HG02973 (cell line): ENCODE data around the gene ZNF221.
"Not testable (repeated sequence)": the region's sequence is repeated elsewhere in the genome, so short reads cannot be mapped to it uniquely, and the experiment has no call there.

Source experiments
- ATAC-seq: cut with Tn5 transposase; IDR thresholded peaks from one replicate; pipeline ENCODE4 v1.9.1; 2021; ENCODE audit warnings: moderate library complexity; ENCODE audit not compliant: unreplicated experiment

ZNF221 gene

DNA sequence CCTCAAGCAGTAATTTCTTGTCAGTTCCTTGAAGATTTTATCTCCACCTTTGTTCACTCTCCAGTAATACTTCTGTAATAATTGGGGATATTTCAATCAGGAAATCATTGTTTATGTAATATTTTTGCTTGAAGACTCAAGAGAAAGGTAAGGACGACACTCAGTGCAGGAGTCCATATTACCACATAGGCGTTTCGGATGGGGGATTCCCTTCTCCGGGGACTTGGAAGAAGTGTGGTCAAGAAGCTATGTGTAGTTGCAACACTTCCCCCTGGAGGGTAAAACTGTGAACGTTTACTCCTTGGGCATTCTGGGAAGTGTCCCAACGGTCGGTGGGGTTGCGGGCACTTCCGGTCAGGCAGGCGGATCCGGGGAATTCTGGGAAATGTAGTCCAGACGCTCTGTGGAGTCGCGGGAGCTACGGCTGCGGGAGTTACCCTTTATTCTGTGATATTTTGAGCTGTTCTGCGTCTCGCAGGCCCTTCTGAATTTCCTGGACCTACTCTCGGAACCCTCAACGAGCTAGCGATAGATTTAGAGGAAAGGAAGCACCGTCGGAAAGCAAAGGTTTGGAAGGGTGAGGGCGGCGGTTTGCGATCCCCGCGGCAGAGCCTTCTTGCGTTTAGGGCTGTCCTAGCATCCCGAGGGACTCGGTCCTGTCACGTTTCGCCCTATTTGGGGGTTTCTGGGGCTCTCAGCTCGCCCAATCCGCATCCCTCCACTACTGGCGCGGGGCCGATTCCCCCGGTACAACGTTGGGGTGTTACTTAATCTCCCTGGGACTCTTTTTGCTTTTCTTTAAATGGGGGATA lies at the start of gene ZNF221:
ZNF221 (plus strand) TSS at position 395 of the 812 bp plus-strand sequence. CDS start 11,499 bp downstream, outside the sequence.
- peak; percentile 92 for ATAC-seq

DNA sequence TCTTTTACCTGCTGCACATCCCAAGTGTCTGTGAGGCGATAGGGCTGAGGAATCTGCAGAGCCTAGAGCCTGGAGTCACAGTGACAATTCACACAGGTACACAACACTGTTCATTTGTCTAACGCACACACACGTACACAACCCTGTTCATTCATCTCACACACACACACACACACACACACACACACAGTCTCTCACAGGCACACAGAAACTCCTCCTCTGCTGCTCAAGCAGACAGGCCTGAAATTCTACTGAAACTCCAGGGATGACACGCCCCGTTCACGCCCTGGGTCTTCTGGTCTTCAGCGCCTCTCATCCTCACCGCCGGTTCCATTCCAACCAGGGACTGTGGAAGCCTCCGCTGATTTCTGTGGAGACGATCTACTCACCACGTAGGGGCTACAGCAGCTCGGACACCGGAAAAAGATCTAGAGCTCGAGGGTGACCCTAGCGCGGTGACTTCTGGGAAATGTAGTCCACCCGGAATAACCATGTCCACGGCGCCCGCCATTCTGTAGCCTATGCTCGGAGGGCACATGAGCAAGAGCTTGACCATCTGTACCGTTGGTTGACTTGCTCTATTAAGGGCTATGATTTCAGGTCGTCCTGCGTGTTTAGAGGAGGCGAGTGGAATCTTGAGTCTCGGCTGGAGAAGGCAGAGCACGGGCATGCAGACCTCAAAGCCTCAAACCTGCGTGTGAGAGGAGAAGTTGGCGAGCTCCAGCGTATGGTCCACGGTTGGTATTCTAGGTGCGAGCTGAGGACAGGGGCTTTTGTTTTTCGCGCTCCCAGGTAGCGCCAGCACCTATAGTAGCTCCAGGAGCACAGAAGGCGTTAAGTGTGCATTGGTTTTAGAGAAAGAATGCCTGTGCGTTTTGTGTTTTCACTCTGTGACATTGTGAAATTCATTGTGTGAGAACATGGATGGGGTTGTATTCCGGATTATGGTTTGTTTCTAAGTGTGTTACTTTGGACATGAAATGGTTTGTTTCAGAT lies 49.3 kb upstream of the ZNF221 start:
- ATAC-seq: peak; percentile 62

DNA sequence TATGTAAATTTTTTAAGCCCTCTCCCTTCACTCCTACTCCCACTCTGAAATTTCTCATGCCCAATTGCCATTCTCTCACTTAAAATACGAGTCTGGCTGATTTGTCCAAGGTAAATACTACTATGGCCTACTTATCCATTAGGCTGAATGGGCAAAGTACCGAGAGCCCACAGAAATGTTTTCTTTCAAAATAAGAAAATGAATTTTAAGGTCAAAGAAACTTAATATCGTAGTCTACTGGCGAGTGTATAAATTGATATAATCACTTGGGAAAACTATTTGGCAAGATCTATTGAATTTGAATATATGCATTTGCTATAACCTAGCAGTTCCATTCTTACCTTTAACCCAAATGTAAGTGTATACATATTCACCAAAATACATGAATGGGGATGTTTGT lies 48.6 kb upstream of the ZNF221 start:
- ATAC-seq: no peak

DNA sequence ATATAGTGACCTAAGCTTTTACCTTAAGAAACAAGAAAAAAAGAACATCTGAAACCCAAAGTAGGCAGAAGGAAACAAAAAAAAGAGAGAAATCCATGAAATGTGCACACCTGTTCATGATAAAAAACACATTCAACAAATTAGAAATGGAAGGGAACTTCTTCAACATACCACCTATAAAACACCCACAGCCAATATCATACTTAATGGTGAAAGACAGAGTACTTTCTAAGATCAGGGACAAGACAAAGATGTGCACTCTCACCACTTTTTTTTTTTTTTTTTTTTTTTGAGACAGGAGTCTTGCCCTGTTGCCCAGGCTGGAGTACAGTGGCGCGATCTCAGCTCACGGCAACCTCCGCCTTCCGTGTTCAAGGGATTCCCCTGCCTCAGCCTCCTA lies 45.1 kb upstream of the ZNF221 start:
- no peak for ATAC-seq

DNA sequence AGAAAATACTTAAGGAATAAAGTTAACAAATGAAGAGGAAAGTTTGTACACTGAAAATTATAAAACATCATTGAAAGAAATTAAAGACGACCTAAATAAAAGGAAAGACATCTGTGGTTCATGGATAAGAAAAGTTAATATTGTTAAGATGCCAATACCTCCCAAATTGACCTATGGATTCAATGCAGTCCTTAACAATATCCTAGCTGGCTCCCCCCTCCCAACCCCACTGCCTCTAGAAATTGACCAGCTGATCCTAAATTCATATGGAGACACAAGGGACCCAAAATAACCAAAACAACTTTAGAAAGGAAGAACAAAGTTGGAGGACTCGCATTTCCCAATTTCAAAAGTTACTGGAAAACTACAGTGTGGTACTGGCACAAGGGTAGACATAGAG lies 44.3 kb upstream of the ZNF221 start:
- no peak for ATAC-seq

DNA sequence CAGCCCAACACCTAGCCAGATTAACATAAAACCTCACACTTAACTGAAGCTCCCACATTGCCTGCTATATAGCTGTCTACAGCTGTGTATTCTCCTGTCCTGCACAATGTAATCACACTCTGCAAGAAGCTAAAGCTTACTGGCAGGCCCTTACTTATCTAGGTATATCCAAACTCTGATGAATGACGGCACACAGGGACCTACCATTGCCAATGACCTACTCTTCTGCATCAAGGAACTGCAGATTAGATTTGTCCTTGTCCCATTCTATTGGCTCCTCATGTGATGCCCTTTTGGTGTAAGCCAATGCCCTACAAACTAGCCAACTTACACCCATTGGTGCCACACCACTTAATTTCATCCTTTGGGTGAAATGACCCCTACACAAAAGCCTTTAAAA lies 42.4 kb upstream of the ZNF221 start:
- ATAC-seq: no peak

DNA sequence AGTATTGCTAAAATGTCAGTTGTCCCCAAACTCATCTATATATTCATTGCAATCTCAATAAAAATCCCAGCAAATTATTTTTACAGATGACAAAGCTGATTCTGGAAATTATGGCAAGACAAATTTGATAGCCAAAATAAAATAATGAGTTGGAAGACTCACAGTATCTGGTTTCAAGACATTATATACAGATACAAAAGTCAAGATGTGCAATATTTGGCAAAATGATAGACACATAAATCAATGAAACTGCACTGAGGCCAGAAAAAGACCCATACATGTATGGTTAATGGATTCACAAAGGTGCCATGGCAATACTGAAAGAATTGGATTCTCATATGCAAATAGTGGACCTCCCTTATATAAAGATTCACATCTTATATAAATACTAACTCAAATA lies 40.1 kb upstream of the ZNF221 start:
- ATAC-seq: no peak

DNA sequence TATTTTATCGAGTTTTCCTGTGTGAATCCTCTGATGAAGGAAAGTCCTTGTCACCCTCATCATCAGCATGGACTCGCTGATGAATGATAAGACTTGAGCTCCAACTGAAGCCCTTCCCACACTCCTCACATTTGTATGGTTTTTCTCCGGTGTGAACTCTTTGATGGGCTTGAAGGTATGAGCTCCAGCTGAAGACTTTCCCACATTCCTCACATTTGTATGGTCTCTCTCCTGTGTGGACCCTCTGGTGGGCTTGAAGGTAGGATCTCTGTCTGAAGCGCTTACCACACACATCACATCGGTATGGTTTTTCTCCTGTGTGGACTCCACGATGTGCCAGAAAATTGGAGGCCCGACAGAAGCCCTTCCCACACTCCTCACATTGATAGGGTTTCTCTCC lies 37.6 kb upstream of the ZNF221 start:
- no peak for ATAC-seq

DNA sequence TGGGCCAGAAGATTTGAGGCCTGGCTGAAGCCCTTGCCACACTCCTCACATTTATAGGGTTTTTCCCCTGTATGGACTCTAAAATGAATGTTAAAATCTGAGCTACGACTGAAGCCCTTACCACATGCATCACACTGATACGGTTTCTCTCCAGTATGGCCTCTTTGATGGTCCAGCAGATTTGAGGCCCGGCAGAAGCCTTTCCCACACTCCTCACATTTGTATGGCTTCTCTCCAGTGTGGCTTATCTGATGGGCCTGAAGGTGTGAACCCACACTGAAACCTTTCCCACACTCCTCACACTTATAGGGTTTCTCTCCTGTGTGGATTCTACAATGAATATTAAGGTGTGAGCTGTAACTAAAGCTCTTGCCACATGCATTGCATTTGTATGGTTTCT lies 37.0 kb upstream of the ZNF221 start:
- ATAC-seq: no peak

DNA sequence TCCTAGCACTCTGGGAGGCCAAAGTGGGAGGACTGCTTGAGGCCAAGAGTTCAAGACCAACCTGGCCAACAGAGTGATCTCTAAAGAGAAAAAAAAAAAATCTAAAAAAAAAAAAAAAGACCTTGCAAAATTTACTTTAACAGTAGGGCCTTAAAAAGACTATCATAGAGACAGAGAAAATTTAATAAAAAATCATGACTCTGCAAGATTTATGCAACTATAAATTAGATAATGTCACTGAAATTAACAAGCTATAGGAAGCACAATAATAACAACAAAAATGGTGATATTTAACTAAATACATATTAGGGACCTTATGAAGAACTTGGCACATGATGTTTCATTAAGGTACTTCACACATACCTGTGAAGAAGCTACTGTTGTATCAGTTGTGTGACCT lies 27.2 kb upstream of the ZNF221 start:
- ATAC-seq: no peak

DNA sequence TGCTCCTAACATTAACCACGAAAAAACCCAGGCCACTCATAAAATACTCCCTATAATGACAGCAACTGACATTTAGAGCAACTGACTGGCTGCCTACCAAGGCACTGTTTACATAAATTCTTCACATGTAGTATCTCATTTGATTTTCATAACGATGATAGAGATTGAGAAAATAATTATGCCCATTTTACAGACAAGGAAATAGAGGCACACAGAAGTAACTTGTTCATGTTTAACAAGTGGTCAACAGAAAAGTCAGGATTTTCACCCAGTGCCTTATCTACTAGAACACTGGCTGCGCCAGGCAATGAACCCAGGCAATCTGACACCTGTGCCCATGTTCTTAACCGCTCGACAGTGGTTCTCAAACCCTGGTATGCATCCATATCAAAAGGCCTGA lies 22.2 kb upstream of the ZNF221 start:
- ATAC-seq: no peak

DNA sequence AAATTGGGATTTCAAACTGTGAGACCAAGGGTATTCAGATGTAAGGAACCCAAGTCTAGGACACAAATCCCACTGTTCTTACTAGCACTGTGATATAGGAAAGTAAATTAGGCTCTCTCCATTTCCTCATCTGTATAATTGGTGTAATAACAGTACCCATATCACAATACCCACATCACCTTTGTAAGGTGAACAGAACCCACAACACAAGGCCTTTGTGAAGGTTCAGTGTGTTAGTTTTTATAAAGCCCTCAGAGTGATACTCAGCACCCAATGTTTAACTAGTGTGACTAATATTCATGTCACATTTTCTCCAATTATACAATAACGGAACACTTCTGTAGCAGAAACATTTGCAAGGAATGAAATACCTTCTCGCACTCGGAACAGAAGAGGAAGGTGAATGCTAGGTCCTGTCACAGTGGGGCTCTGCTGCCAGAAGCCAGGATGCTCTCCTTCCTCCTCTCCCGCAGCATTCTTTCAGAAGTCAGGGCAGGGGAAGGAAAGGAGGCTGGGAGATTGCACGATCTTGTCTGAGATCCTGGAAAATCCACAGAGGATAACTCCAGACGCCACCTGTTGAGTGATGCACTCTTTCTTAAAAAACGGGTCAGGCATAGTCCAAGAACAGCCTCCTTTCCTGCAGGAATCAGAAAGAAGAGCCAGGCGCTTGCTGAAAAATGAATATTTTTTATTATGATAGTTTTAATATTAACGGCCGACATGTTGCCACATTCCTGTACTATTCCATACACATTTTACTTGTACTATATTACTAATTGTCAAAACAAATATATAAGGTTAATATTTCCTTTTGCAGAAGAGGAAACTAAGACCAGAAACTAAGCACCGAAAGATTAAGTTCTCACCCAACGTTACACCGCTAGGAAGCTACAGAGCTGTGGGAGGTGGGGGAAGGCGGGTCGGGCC lies 16.7 kb upstream of the ZNF221 start:
- no peak for ATAC-seq

DNA sequence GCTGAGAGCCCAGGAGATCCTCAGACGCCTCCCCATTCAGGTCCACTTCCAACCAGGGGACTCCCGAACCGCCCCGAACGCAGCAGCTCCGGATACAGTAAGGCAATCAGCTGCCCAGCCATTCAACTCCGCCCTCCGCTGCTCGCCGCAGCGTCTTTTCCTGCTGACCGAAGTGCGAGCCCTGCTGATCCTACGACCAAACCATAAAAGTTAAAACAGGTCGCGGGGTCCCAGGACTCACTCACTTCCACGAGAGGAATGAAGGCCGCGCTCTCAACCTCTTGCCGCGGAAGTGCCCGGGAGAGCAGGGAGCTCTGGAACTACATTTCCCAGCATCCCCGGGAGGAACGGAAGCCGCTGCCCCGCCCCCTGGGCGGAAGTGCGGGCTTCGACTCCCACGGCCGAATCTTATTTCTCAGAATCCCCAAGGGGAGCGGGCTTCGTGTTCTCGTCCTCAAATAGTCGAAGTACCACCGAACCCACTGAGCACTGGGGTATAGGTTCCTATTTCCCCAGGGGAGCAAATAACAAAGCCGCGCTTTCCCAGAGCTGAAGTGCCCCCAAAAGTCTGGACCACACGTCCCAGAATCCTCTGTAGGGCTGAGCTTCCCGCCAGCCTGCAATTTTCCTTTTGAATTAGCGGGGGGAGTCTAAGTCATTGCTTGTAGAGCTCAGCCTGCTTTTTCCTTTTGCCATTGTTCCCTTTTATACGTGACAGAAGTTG lies 15.9 kb upstream of the ZNF221 start, which contains the start of gene ZNF45:
ZNF45 (minus strand) TSS at position 298 of the 724 bp plus-strand sequence. CDS start 13,097 bp downstream, outside the sequence.
- ATAC-seq: peak; percentile 96

DNA sequence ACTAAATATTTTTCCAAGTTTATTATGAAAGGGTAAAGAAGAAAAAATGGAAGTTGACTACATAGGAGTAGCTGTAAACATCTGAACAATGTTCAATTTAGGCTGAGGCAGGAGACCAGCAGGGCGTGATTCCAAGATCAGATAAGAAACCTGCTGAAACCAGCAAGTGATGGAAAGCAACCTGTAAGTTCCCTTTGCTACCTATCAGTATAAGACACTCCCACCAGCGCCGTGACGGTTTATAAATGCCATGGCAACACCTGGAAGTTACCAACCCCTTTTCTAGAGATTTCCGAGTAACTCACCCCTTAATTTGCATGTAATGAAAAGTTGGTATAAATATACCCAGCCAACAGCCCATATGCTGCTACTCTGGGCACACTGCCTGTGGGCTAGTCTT lies 14.8 kb upstream of the ZNF221 start:
- no peak for ATAC-seq

DNA sequence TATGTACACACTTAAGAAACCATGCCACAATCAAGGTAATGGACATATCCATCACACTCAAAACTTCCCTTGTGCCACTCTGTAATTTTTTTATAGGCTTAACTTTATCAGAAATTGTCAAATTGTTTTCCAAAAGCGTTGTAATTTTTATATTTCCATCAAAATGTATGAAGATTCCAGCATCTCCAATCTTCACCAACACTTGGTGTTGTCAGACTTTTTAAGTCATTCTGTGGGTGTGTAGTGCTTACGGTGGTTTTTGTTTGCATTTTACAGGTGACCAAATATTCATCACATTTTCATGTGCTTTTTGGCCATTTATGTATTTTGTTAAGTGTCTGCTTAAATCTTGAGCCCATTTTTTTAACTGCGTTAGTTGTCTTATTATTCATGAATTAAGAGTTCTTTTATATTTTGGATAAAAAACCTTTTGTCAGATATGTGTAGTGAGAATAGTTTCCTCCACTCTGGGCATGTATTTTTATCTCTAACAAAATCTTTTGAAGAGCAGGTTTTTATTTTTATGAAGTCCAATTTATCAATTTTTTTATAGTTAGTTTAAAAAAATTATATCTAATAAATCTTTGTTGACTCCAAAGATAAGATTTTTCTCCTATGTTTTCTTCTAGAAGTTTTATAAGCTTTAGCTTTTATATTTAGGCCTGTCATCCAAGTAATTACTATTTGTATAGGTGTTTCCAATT lies 11.3 kb upstream of the ZNF221 start:
- ATAC-seq: no peak

DNA sequence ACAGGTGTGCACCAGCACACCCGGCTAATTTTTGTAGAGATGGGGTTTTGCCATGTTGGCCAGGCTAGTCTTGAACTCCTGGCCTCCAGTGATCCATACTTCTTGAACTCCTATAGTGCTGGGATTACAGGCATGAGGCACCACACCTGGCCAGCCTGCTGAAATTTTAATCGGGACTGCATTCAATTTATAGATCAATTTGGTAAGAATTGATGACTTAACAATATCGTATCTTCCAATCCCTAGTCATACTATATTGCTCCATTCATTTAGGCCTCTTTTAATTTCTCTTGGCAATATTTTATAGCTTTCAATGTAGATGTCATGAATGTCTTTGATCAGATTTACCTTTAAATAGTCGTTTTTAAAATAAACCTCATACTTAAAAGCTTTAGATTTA lies 10.3 kb upstream of the ZNF221 start:
- ATAC-seq: no peak

DNA sequence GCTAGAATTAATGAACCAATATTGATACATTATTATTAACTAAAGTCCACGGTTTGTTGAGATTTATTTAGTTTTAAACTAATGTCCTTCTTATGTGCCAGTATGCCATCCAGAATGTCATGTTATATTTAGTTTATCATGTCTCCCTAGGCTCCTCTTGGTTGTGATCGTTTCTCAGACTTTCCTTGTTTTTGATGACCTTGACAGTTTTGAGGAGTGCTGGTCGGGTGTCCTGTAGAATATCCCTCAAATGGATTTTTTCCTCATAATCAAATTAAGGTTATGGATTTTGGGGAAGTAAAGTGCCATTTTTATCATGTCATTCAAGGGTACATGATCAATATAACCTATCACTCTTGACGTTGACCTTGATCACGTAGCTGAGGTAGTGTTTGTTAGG lies 9.8 kb upstream of the ZNF221 start:
- no peak for ATAC-seq

DNA sequence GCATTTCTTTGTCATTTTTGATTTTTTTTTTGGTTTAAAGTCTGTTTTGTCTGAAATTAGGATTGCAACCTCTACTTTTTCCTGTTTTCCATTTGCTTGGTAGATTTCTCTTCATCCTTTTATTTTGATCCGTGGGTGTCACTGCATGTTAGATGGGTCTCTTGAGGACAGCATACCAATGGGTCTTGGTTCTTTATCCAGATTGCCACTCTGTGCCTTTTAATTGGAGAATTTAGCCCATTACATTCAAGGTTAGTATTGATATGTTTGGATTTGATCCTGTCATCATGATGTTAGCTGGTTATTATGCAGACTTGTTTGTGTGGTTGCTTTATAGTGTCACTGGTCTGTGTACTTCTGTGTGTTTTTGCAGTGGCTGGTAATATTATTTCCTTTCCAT lies 3.6 kb upstream of the ZNF221 start:
- ATAC-seq: not testable (repeated sequence)

DNA sequence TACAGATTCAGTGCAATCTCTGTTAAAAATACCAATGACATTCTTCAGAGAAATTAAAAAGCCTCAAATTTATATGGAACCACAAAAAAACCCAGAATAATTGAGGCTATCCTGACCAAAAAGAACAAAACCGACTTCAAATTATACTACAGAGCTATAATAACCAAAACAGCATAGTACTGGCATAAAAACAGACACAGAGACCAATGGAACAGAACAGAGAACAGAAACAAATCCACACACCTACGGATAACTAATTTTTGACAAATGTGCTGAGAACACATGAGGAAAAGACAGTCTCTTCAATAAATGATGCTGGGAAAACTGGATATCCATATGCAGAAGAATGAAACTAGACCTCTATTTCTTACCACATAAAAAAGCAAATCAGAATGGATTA lies 1.2 kb upstream of the ZNF221 start:
- ATAC-seq: not testable (repeated sequence)
